Measurements from ENCODE around the gene BCL2L12. TPM values are rescaled to one million over a fixed set of nuclear protein-coding genes. Genes with fewer than 3 reads are reported as not detected.

The BCL2L12 gene
- total RNA-seq, 2 donors from 2014 or later: 12.0 to 12.5 TPM

DNA sequence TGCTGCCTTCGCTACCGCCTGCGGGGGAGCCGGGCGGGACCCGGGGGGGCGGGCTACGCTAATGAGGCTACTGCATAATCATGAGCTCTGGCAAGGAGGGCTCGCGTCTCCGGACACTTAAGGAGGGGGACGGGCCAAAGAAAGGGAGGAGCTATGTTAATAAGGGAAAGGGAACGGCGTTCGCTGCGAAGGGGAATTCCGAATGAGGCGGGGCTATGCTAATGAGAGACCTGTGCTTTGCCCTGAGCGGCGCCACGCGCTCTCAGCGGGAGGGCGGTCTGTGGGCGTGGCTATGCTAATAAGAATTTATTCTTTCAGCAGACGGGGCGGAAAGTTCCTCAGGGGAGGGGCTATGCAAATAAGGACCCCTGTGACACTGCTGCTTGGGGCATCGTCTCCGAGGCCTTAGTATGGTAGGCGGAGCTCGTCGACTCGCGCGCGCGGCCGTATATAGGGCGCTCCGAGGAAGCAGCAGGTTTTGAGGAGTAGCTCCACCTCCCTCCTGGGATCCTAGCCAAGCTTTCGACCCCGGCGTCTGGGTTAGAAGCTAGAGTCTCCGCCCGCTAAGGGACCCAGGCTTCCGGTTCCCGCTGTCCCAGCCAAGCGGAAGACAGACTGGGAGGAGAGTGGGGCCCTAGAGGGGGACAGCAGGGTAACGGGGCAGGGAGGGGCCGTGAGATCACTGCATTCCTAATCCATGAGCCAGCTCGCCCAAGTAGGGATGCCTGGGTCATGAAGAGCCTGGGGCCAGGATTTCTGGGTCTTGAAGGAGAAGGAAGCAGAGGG lies 25.4 kb upstream of the BCL2L12 start, which contains the start of gene RRAS:
RRAS (minus strand) TSS at position 31 of the 786 bp plus-strand sequence. CDS start 45 bp downstream, outside the sequence.
- ATAC-seq (peak; percentile 73 to 76), DNase-seq (peak; percentile 100)
- intact Hi-C loops (cut with DNase I): no loop called here

DNA sequence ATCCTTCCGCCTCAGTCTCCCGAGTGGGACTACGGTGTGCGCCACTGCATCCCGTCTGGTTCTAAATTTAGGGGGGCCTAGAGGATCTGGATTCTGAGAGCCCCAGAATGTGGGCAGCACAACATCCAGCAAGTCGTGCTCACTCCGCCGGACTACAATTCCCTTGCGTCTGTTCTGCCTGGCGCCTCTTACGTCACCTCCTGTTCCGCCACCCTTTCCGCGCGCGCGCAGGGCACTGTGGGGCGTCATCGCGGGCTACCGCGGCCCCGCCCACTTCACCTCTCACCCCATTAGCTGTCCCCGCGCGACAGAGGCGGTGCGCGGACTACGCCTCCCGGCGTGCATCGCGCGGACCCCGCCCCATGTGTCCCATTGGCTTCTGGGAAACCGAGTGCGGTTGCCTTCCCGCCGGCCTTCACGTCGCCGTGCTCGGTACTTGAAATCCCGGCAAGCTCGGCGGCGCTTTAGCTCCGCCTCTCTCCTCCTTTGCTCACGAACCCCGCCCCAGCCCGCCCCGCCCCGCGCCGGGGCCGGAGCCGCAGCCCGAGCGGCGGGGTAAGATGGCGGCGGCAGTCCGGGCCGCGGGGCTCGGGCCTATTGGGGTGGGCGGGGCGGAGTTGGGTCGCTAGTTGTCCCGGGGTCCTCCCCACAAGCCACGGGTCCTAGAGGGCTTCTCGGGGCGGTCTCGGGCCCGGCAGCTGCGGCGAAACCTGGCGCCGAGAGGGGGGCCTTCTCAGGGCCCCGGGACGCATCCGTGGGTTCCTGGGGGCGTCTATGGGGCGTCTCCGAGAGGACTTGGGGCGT lies 23.8 kb upstream of the BCL2L12 start, which contains the start of gene SCAF1:
SCAF1 (plus strand) TSS at position 522 of the 804 bp plus-strand sequence. CDS start 2,818 bp downstream, outside the sequence.
- ATAC-seq: peak; percentile 80 to 81
- intact Hi-C loops (cut with DNase I): no loop called here
- peak; percentile 100 for DNase-seq

- DNase-seq (no peak), ATAC-seq (no peak)
- intact Hi-C loops (cut with DNase I): no loop called here
Observed at GRCh38 chr19:49642492-49643035, 23.2 kb upstream of the BCL2L12 start.

GRCh38 chr19:49643466-49643865 lies 22.3 kb upstream of the BCL2L12 start:
- DNase-seq (no peak), ATAC-seq (no peak)
- intact Hi-C loops (cut with DNase I): no loop called here

- intact Hi-C loops (cut with DNase I): no loop called here
- DNase-seq (no peak), ATAC-seq (no peak)
Observed at GRCh38 chr19:49645592-49645991, 20.1 kb upstream of the BCL2L12 start.

GRCh38 chr19:49645995-49646394 lies 19.7 kb upstream of the BCL2L12 start:
- intact Hi-C loops (cut with DNase I): no loop called here
- DNase-seq (no peak), ATAC-seq (no peak)

GRCh38 chr19:49646586-49646985 lies 19.1 kb upstream of the BCL2L12 start:
- intact Hi-C loops (cut with DNase I): no loop called here
- DNase-seq (no peak), ATAC-seq (no peak)

DNA sequence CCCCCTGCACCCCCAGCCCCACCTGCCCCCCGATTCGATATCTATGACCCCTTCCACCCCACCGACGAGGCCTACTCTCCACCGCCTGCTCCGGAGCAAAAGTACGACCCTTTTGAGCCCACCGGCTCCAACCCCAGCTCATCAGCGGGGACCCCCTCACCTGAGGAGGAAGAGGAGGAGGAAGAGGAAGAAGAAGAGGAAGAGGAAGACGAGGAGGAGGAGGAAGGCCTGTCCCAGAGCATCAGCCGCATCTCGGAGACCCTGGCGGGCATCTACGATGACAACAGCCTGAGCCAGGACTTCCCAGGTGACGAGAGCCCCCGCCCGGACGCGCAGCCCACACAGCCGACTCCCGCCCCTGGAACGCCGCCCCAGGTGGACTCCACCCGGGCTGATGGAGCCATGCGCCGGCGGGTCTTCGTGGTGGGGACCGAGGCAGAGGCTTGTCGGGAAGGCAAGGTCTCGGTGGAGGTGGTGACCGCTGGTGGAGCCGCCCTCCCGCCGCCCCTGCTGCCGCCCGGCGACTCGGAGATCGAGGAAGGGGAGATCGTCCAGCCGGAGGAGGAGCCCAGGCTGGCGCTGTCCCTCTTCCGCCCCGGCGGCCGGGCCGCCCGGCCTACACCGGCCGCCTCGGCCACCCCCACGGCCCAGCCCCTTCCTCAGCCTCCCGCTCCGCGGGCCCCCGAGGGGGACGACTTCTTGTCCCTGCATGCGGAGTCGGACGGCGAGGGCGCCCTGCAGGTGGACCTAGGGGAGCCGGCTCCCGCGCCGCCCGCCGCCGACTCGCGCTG lies 14.5 kb upstream of the BCL2L12 start:
- intact Hi-C loops (cut with DNase I): no loop called here
- DNase-seq (no peak), ATAC-seq (no peak)

GRCh38 chr19:49651820-49652550 lies 13.7 kb upstream of the BCL2L12 start:
- ATAC-seq (no peak), DNase-seq (no peak)
- intact Hi-C loops (cut with DNase I): no loop called here

DNA sequence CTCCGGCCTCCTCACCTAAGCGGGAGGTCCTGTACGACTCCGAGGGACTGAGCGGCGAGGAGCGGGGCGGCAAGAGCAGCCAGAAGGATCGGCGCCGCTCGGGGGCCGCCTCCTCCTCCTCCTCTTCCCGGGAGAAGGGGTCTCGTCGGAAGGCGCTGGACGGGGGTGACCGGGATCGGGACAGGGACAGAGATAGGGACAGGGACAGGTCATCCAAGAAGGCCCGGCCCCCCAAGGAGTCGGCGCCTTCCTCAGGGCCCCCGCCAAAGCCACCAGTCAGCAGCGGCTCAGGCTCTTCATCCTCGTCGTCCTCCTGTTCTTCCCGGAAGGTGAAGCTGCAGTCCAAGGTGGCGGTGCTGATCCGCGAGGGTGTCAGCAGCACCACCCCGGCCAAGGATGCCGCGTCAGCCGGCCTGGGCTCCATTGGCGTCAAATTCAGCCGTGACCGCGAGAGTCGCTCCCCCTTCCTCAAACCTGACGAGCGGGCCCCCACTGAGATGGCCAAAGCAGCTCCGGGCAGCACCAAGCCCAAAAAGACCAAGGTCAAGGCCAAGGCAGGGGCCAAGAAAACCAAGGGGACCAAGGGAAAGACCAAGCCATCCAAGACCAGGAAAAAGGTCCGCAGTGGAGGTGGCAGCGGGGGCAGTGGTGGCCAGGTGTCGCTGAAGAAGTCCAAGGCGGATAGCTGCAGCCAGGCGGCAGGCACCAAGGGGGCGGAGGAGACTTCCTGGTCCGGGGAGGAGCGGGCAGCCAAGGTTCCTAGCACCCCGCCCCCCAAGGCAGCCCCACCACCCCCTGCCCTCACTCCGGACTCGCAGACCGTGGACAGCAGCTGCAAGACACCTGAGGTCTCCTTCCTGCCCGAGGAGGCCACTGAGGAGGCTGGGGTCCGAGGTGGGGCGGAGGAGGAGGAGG lies 12.9 kb upstream of the BCL2L12 start:
- intact Hi-C loops (cut with DNase I): no loop called here
- DNase-seq (no peak), ATAC-seq (no peak)

- intact Hi-C loops (cut with DNase I): no loop called here
Observed at GRCh38 chr19:49653466-49653806, 12.3 kb upstream of the BCL2L12 start.

DNA sequence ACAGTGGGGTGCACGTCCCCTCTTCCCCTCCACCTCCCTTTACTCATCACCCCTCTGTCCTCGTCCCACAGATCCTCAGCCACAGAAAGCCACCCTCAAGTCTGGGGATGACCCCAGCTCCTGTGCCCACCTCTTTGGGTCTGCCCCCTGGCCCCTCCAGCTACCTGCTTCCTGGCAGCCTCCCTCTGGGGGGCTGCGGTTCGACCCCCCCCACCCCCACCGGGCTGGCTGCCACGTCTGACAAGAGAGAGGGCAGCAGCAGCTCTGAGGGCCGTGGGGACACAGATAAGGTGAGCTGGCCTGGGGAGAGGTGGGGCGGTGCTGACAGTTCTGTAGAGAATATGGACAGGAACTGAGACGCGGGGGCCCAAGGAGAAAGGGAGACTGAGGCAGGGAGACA lies 11.2 kb upstream of the BCL2L12 start:
- DNase-seq: no peak
- intact Hi-C loops (cut with DNase I): no loop called here
- no peak for ATAC-seq

More at GRCh38 chr19:49653466-49653806, 12.3 kb upstream of the BCL2L12 start:
- DNase-seq (no peak), ATAC-seq (no peak)

- intact Hi-C loops (cut with DNase I): no loop called here
- DNase-seq: no peak
- ATAC-seq: no peak
Observed at GRCh38 chr19:49655570-49656455, 9.9 kb upstream of the BCL2L12 start.

- ATAC-seq (no peak), DNase-seq (no peak)
- intact Hi-C loops (cut with DNase I): no loop called here
Observed at GRCh38 chr19:49656456-49657109, 9.2 kb upstream of the BCL2L12 start.

DNA sequence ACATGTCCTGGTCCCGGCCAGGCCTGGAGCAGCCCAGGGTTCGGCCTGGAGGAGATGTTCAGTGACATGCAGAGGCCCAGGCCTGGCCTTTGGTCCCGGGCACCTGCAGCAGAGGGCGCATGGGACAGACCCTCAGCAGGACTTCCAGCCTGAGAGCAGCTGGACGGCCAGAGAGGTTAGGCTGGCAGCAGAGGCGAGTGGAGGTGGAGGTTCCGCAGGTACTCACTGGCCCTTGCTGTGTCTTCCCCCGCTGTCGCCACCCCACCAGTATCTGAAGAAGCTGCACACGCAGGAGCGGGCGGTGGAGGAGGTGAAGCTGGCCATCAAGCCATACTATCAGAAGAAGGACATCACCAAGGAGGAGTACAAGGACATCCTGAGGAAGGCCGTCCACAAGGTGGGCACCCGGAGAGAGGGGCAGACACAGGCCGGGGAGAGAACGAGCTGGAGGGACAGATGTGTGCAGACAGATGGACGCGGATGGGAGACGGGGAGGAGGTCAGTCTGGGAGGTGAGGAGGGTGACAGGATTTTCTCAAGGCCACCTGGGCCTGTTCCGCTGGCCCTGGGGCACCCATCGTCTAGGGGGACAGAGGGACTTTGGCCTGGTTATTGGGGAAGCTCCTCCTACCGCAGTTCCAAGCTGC lies 8.1 kb upstream of the BCL2L12 start:
- intact Hi-C loops (cut with DNase I): no loop called here
- no peak for DNase-seq
- ATAC-seq: no peak

- intact Hi-C loops (cut with DNase I): no loop called here
- no peak for ATAC-seq
- no peak for DNase-seq
Observed at GRCh38 chr19:49658139-49658517, 7.6 kb upstream of the BCL2L12 start.

Data from left cardiac atrium (tissue), 4 donors.